ENCODE results near the gene LRRTM4. TPM values are rescaled to one million over a fixed set of nuclear protein-coding genes. Genes with fewer than 3 reads are reported as not detected.
"Not testable (repeated sequence)": the region's sequence is repeated elsewhere in the genome, so short reads cannot be mapped to it uniquely, and the experiment has no call there.

The LRRTM4 gene
- total and polyA plus RNA-seq, 10 of the 15 experiments (the other 5 are each of a cell fraction or from before 2014, with no cell fraction given), result 0.01 to 1.0 TPM; not detected in 8

DNA sequence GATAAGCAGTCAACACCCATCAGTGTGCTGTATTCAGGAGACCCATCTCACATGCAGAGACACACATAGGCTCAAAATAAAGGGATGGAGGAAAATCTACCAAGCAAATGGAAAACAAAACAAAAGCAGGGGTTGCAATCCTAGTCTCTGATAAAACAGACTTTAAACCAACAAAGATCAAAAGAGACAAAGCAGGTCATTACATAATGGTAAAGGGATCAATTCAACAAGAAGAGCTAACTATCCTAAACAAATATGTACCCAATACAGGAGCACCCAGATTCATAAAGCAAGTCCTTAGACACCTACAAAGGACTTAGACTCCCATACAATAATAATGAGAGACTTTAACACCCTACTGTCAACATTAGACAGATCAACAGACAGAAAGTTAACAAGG lies 358.2 kb downstream of the LRRTM4 start:
- H2AFZ ChIP-seq (ENCODE audit: control insufficient read depth, low read depth, low read length); H3K4me3 ChIP-seq; DNase-seq (ENCODE audit: low read depth, low spot score); POLR2A ChIA-PET; H3K27me3 ChIP-seq (replicated peaks in 1 of 2; ENCODE audit: control insufficient read depth in 2 of 2, insufficient read depth in 2 of 2, low read length in 1 of 2); H3K36me3 ChIP-seq (ENCODE audit: control insufficient read depth in 2 of 2, insufficient read depth in 2 of 2, low read length in 1 of 2); in situ Hi-C loops (cut with MboI); BruUV-seq (replicated peaks); CTCF ChIA-PET; H4K20me1 ChIP-seq (ENCODE audit: control insufficient read depth, insufficient read depth); FAIRE-seq; intact Hi-C loops (cut with micrococcal nuclease; ENCODE audit: unreplicated experiment); H3K4me1 ChIP-seq (ENCODE audit: control insufficient read depth, insufficient read depth, low read length); H3K4me2 ChIP-seq (ENCODE audit: control insufficient read depth, insufficient read depth); ATAC-seq; H3K79me2 ChIP-seq (ENCODE audit: control insufficient read depth, insufficient read depth, low read length); H3K9ac ChIP-seq (ENCODE audit: control insufficient read depth, insufficient read depth, low read length); H3K27ac ChIP-seq (ENCODE audit: control insufficient read depth, insufficient read depth); H3K9me3 ChIP-seq (replicated peaks; ENCODE audit: control insufficient read depth, insufficient read depth, low read length); RAD21 ChIA-PET (ENCODE audit: unreplicated experiment): not testable (repeated sequence)
- SMC1A ChIA-PET (ENCODE audit: uncharacterized antibody, unreplicated experiment), result interaction anchor here (1.3 kb wide), 1 partner anchor 17 kb away, joined by 3 read pairs; no protein-coding TSS in a partner anchor

DNA sequence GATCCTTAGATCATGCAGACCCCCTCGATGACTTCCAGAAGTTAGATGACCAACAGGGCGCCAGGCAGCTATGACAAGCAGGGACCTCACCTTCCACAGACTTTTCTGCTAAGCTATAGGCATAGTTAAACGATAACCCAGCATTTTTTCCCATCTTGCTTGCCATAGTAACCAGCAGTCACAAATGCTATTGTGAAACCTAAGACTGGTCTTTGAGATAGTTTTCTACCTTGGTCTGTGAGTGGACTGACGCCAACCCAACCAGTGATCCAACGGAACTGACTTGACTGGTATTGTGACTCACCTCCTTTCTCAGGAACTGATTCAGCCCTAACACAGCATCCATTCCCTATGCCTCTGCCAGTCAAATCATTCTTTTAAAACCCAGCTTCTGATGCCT lies 361.2 kb downstream of the LRRTM4 start:
- Histone ChIP-seq H4K20me1 (ENCODE audit: control insufficient read depth, insufficient read depth) (no peaks in the 10 kb centered on the region), H3K9ac (ENCODE audit: control insufficient read depth, insufficient read depth, low read length) (no peak overlapping the region), H3K27me3 (replicated peaks in 1 of 2; ENCODE audit: control insufficient read depth in 2 of 2, insufficient read depth in 2 of 2, low read length in 1 of 2) (no peaks in the 10 kb centered on the region), H3K79me2 (ENCODE audit: control insufficient read depth, insufficient read depth, low read length) (no peaks in the 10 kb centered on the region), H3K4me2 (ENCODE audit: control insufficient read depth, insufficient read depth) (no peak overlapping the region), H3K9me3 (replicated peaks; ENCODE audit: control insufficient read depth, insufficient read depth, low read length) (no peaks in the 10 kb centered on the region), H3K36me3 (ENCODE audit: control insufficient read depth in 2 of 2, insufficient read depth in 2 of 2, low read length in 1 of 2) (no peaks in the 10 kb centered on the region), H3K4me1 (ENCODE audit: control insufficient read depth, insufficient read depth, low read length) (no peaks in the 10 kb centered on the region), H3K4me3 (no peak overlapping the region), H2AFZ (ENCODE audit: control insufficient read depth, low read depth, low read length) (no peak overlapping the region), H3K27ac (ENCODE audit: control insufficient read depth, insufficient read depth) (no peak overlapping the region)
- ATAC-seq (no peak), DNase-seq (ENCODE audit: low read depth, low spot score) (no peak), FAIRE-seq (no peak)
- ChIA-PET SMC1A (ENCODE audit: uncharacterized antibody, unreplicated experiment) (no interaction called here), POLR2A (no interaction called here), CTCF (interaction anchor here (1.0 kb wide), 1 partner anchor 10 kb away, joined by 4 read pairs; no protein-coding TSS in a partner anchor), RAD21 (ENCODE audit: unreplicated experiment) (no interaction called here)
- 8% methylated on average over 5 of the region's 5 CpGs for WGBS (ENCODE audit: insufficient coverage, insufficient replicate concordance, low lambda C conversion rate, missing lambda C conversion rate)
- no peak for TF ChIP-seq NR2C2 (IDR thresholded peaks at IDR 0.05; ENCODE audit: borderline replicate concordance, control insufficient read depth, insufficient read length, low read depth)
- TF ChIP-seq, protein P1, sequence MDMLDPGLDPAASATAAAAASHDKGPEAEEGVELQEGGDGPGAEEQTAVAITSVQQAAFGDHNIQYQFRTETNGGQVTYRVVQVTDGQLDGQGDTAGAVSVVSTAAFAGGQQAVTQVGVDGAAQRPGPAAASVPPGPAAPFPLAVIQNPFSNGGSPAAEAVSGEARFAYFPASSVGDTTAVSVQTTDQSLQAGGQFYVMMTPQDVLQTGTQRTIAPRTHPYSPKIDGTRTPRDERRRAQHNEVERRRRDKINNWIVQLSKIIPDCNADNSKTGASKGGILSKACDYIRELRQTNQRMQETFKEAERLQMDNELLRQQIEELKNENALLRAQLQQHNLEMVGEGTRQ (IDR thresholded peaks at IDR 0.05; ENCODE audit: borderline replicate concordance, low read depth, low read length), result no peak
- TF ChIP-seq CHD1 (IDR thresholded peaks at IDR 0.05; ENCODE audit: low read depth, low read length), result no peak
- no peak for TF ChIP-seq SUPT20H (IDR thresholded peaks at IDR 0.05; ENCODE audit: borderline replicate concordance, control insufficient read depth, low read depth, low read length)
- intact Hi-C loops (cut with micrococcal nuclease; ENCODE audit: unreplicated experiment), result no loop called here
- no TSS peak for BruUV-seq (replicated peaks)
- in situ Hi-C loops (cut with MboI), result no loop called here

Data from GM12878 (cell line).